Liver (tissue), 9 donors: Measurements from ENCODE around the gene PDLIM3. TPM values are rescaled to one million over a fixed set of nuclear protein-coding genes. Genes with fewer than 3 reads are reported as not detected.

Experiments used
- DNase-seq: peaks from one replicate; pipeline ENCODE4 v3.0.0-alpha.2; 2017; ENCODE audit warnings: low spot score
- H3K27ac ChIP-seq, 2 donors: one replicate each; pipeline ENCODE4 v1.7.0; 2013; ENCODE audit warnings: inconsistent platforms in 2 of 2, low read length in 2 of 2, control low read depth in 1 of 2, low read depth in 1 of 2, mild to moderate bottlenecking in 1 of 2
- H3K27me3 ChIP-seq, 4 donors: one replicate each; pipeline versions ENCODE4 v1.6.1 to v1.7.0; 2013; ENCODE audit warnings: low read length in 3 of 4, inconsistent platforms in 1 of 4, mild to moderate bottlenecking in 1 of 4, moderate library complexity in 1 of 4; ENCODE audit not compliant: control insufficient read depth in 4 of 4, insufficient read depth in 4 of 4
- H3K36me3 ChIP-seq, 4 donors: one replicate each; pipeline versions ENCODE4 v1.6.1 to v1.7.0; 2013; ENCODE audit warnings: low read length in 3 of 4, mild to moderate bottlenecking in 3 of 4, low read depth in 1 of 4, moderate library complexity in 1 of 4; ENCODE audit not compliant: control insufficient read depth in 4 of 4, insufficient read depth in 3 of 4
- H3K4me1 ChIP-seq, 4 donors: one replicate each; pipeline versions ENCODE4 v1.6.1 to v1.7.0; 2013; ENCODE audit warnings: low read length in 3 of 4, mild to moderate bottlenecking in 3 of 4, moderate library complexity in 1 of 4; ENCODE audit not compliant: control insufficient read depth in 4 of 4, insufficient read depth in 4 of 4
- H3K4me3 ChIP-seq, 3 donors: one replicate each; pipeline versions ENCODE4 v1.6.1 to v1.7.0; 2013; ENCODE audit warnings: low read length in 3 of 3, control low read depth in 1 of 3, low read depth in 1 of 3, mild to moderate bottlenecking in 1 of 3
- H3K9ac ChIP-seq, 2 donors: one replicate each; pipeline ENCODE4 v1.7.0; 2013; ENCODE audit warnings: low read length in 2 of 2, mild to moderate bottlenecking in 2 of 2, moderate library complexity in 2 of 2, control low read depth in 1 of 2, low read depth in 1 of 2
- H3K9me3 ChIP-seq, 4 donors: one replicate each; pipeline versions ENCODE4 v1.6.1 to v1.7.0; 2013; ENCODE audit warnings: low read length in 3 of 4; ENCODE audit not compliant: control insufficient read depth in 4 of 4
- EGR1 ChIP-seq, 2 donors: IDR thresholded peaks; 2 replicates each; pipeline ENCODE4 v1.6.1; 2016 to 2018; ENCODE audit warnings: antibody characterized with exemption in 2 of 2, low read depth in 2 of 2
- FOXA1 ChIP-seq: IDR thresholded peaks from 2 replicates; pipeline ENCODE4 v1.6.1; 2016; ENCODE audit warnings: antibody characterized with exemption
- FOXA2 ChIP-seq: IDR thresholded peaks from 2 replicates; pipeline ENCODE4 v1.6.1; 2016; ENCODE audit warnings: antibody characterized with exemption
- GABPA ChIP-seq, 2 donors: IDR thresholded peaks in 1 of 2; conservative IDR thresholded peaks in 1 of 2; 2 replicates each; pipeline ENCODE4 v1.6.1; 2016; ENCODE audit warnings: antibody characterized with exemption in 2 of 2, mild to moderate bottlenecking in 1 of 2, moderate library complexity in 1 of 2
- HNF4A ChIP-seq, 2 donors: conservative IDR thresholded peaks; 2 replicates each; pipeline ENCODE4 v1.6.1; 2016; ENCODE audit warnings: antibody characterized with exemption in 2 of 2, mild to moderate bottlenecking in 2 of 2
- HNF4G ChIP-seq: IDR thresholded peaks from 2 replicates; pipeline ENCODE4 v1.6.1; 2016; ENCODE audit warnings: antibody characterized with exemption
- JUND ChIP-seq, 2 donors: IDR thresholded peaks; 2 replicates each; pipeline ENCODE4 v1.6.1; 2016; ENCODE audit warnings: antibody characterized with exemption in 2 of 2
- NR2F2 ChIP-seq: IDR thresholded peaks from 2 replicates; pipeline ENCODE4 v1.6.1; 2016; ENCODE audit warnings: antibody characterized with exemption
- RAD21 ChIP-seq, 2 donors: IDR thresholded peaks; 2 replicates each; pipeline ENCODE4 v1.6.1; 2016; ENCODE audit warnings: antibody characterized with exemption in 2 of 2, mild to moderate bottlenecking in 2 of 2
- RXRA ChIP-seq, 2 donors: IDR thresholded peaks; 2 replicates each; pipeline ENCODE4 v1.6.1; 2017 to 2018; ENCODE audit warnings: antibody characterized with exemption in 2 of 2, mild to moderate bottlenecking in 1 of 2
- SP1 ChIP-seq: IDR thresholded peaks from 2 replicates; pipeline ENCODE4 v1.6.1; 2018; ENCODE audit warnings: antibody characterized with exemption, mild to moderate bottlenecking
- TAF1 ChIP-seq: conservative IDR thresholded peaks from 2 replicates; pipeline ENCODE4 v1.6.1; 2016; ENCODE audit warnings: antibody characterized with exemption, mild to moderate bottlenecking
- YY1 ChIP-seq: IDR thresholded peaks from 2 replicates; pipeline ENCODE4 v1.6.1; 2016; ENCODE audit warnings: antibody characterized with exemption, mild to moderate bottlenecking
- WGBS: extraction: QIAGEN DNeasy Blood & Tissue Kit; methylation state at CpG from one replicate; pipeline ENCODE4 v1.1.7; 2013; 5-methylcytosine and 5-hydroxymethylcytosine counted together
- polyA plus RNA-seq, 2 donors: library from polyadenylated mRNA; stranded (reverse) in 1 of 2; unstranded in 1 of 2; fragments of 200-250 nt in 1 of 2; fragments of >200 nt in 1 of 2; fragmentation: Nextera tagmentation in 1 of 2; extraction: Ambion mirVana in 1 of 2; gene quantifications; one replicate each; pipeline versions ENCODE4 v1.2.1 to v1.2.3, GENCODE V29; 2013 to 2015
- total RNA-seq, 2 donors: library from RNA; depleted of rRNA; stranded (reverse); fragments of >200 nt; gene quantifications; one replicate each; pipeline ENCODE4 v1.2.3, GENCODE V29; 2014
- TF ChIP-seq, protein P1 (sequence below): fragments of 150-350 bp; IDR thresholded peaks from 2 replicates; pipeline ENCODE4 v1.5.1; 2017; ENCODE audit warnings: improper control_type of control experiment, low read depth, low read length; ENCODE audit not compliant: missing input control
- TF ChIP-seq, protein P2 (sequence below): IDR thresholded peaks from 2 replicates; pipeline ENCODE4 v1.6.1; 2016; ENCODE audit warnings: antibody characterized with exemption
- TF ChIP-seq, protein P3 (sequence below): IDR thresholded peaks from 2 replicates; pipeline ENCODE4 v1.6.1; 2016; ENCODE audit warnings: antibody characterized with exemption, mild to moderate bottlenecking
- TF ChIP-seq, protein P4 (sequence below): IDR thresholded peaks from 2 replicates; pipeline ENCODE4 v1.6.1; 2016; ENCODE audit warnings: antibody characterized with exemption
- TF ChIP-seq, protein P5 (sequence below): IDR thresholded peaks from 2 replicates; pipeline ENCODE4 v1.6.1; 2016; ENCODE audit warnings: antibody characterized with exemption
- donor health status: healthy.
- donor health status: healthy.
- donor health status: healthy.
- donor health status: healthy.
- donor health status: healthy.

Gene PDLIM3
- total and polyA plus RNA-seq, 4 donors: 0.58 to 8.8 (median 3.3) TPM

DNA sequence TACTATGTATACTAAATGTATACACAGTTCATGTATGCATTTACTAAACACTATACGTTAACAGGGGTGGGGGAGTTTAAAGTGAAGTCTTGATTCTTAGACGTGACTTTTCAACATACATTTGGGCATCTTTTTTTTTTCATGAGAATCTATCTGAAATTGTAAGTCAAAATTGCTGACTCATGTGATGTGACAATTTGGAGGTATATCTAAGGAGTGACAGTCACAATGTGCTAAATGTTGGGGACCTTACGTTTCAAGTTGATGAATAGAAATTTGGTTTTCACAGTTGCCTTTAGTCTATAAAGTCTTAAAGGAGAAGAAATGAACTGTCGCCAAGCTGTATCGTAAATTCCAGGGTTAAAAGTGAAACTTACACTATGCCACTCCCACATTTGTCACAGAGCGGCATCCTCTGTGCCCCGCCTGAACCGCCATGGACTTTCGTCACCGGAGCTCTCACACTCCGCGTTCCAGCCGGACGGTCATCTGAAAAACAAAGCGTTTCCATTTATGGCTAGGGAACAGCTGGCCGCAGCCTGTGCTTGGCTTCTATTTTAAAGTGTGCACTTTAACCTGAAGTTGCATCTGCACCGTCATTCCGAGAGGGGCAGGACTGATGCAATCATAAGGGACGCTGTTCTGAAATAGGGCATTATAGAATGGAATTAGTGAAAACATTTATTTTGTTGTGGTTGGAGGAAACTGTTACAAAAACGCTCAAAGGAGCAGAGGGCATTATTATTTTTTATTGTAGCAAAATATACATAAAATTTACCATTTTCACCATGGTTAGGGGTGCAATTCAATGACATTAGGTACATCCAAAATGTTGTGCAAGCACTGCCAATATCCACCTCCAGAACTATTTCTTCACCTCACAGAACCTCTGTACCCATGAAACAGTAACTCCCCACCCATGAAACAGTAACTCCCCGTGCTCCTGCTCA is 30.9 kb downstream of the PDLIM3 start:
- H3K36me3 ChIP-seq: no peaks in the 10 kb centered on the region
- DNase-seq: no peak
- H3K9me3 ChIP-seq: peaks cover 0 to 4% (median 0%) of the 10 kb centered on the region in 4 donors
- 42% methylated on average over 21 of the region's 21 CpGs for WGBS
- TF ChIP-seq RXRA (IDR thresholded peaks at IDR 0.05): peak; percentile 79 to 93
- TF ChIP-seq, protein P1, sequence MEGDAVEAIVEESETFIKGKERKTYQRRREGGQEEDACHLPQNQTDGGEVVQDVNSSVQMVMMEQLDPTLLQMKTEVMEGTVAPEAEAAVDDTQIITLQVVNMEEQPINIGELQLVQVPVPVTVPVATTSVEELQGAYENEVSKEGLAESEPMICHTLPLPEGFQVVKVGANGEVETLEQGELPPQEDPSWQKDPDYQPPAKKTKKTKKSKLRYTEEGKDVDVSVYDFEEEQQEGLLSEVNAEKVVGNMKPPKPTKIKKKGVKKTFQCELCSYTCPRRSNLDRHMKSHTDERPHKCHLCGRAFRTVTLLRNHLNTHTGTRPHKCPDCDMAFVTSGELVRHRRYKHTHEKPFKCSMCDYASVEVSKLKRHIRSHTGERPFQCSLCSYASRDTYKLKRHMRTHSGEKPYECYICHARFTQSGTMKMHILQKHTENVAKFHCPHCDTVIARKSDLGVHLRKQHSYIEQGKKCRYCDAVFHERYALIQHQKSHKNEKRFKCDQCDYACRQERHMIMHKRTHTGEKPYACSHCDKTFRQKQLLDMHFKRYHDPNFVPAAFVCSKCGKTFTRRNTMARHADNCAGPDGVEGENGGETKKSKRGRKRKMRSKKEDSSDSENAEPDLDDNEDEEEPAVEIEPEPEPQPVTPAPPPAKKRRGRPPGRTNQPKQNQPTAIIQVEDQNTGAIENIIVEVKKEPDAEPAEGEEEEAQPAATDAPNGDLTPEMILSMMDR: no peak
- TF ChIP-seq TAF1: no peak
- TF ChIP-seq EGR1 (IDR thresholded peaks at IDR 0.05; ENCODE audit: low read depth in 2 of 2): no peak
- TF ChIP-seq FOXA1: peak; percentile 20
- TF ChIP-seq, protein P2, sequence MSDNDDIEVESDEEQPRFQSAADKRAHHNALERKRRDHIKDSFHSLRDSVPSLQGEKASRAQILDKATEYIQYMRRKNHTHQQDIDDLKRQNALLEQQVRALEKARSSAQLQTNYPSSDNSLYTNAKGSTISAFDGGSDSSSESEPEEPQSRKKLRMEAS: peak; percentile 38
- TF ChIP-seq JUND (IDR thresholded peaks at IDR 0.05): peak; percentile 66 to 78
- TF ChIP-seq, protein P3, sequence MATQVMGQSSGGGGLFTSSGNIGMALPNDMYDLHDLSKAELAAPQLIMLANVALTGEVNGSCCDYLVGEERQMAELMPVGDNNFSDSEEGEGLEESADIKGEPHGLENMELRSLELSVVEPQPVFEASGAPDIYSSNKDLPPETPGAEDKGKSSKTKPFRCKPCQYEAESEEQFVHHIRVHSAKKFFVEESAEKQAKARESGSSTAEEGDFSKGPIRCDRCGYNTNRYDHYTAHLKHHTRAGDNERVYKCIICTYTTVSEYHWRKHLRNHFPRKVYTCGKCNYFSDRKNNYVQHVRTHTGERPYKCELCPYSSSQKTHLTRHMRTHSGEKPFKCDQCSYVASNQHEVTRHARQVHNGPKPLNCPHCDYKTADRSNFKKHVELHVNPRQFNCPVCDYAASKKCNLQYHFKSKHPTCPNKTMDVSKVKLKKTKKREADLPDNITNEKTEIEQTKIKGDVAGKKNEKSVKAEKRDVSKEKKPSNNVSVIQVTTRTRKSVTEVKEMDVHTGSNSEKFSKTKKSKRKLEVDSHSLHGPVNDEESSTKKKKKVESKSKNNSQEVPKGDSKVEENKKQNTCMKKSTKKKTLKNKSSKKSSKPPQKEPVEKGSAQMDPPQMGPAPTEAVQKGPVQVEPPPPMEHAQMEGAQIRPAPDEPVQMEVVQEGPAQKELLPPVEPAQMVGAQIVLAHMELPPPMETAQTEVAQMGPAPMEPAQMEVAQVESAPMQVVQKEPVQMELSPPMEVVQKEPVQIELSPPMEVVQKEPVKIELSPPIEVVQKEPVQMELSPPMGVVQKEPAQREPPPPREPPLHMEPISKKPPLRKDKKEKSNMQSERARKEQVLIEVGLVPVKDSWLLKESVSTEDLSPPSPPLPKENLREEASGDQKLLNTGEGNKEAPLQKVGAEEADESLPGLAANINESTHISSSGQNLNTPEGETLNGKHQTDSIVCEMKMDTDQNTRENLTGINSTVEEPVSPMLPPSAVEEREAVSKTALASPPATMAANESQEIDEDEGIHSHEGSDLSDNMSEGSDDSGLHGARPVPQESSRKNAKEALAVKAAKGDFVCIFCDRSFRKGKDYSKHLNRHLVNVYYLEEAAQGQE: peak; percentile 55
- TF ChIP-seq HNF4G: peak; percentile 39
- TF ChIP-seq, protein P4, sequence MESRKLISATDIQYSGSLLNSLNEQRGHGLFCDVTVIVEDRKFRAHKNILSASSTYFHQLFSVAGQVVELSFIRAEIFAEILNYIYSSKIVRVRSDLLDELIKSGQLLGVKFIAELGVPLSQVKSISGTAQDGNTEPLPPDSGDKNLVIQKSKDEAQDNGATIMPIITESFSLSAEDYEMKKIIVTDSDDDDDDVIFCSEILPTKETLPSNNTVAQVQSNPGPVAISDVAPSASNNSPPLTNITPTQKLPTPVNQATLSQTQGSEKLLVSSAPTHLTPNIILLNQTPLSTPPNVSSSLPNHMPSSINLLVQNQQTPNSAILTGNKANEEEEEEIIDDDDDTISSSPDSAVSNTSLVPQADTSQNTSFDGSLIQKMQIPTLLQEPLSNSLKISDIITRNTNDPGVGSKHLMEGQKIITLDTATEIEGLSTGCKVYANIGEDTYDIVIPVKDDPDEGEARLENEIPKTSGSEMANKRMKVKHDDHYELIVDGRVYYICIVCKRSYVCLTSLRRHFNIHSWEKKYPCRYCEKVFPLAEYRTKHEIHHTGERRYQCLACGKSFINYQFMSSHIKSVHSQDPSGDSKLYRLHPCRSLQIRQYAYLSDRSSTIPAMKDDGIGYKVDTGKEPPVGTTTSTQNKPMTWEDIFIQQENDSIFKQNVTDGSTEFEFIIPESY: peak; percentile 80
- TF ChIP-seq HNF4A (conservative IDR thresholded peaks at IDR 0.05): peak; percentile 80 to 90
- TF ChIP-seq RAD21 (IDR thresholded peaks at IDR 0.05): peak in 1 of 2 donors; percentile 37
- peak; percentile 90 for TF ChIP-seq SP1
- TF ChIP-seq GABPA (IDR thresholded peaks at IDR 0.05 in 1 of 2, conservative IDR thresholded peaks at IDR 0.05 in 1 of 2): no peak
- TF ChIP-seq FOXA2: no peak
- TF ChIP-seq YY1: peak; percentile 95
- TF ChIP-seq, protein P5, sequence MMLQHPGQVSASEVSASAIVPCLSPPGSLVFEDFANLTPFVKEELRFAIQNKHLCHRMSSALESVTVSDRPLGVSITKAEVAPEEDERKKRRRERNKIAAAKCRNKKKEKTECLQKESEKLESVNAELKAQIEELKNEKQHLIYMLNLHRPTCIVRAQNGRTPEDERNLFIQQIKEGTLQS: peak; percentile 95
- peak; percentile 78 for TF ChIP-seq NR2F2
- peak overlapping the region in 1 of 2 donors; percentile 73 for H3K9ac ChIP-seq
- no peaks in the 10 kb centered on the region for H3K27me3 ChIP-seq
- peak overlapping the region; percentile 50 to 79 for H3K27ac ChIP-seq
- peaks cover 0 to 12% (median 6%) of the 10 kb centered on the region in 4 donors for H3K4me1 ChIP-seq
- peak overlapping the region in 2 of 3 donors; percentile 30 to 57 for H3K4me3 ChIP-seq
